ENCODE measurements around the gene PLAA. TPM values are rescaled to one million over a fixed set of nuclear protein-coding genes. Genes with fewer than 3 reads are reported as not detected.

PLAA gene
- total and polyA plus RNA-seq, 3 donors from 2014 or later, result 41.4 to 44.2 (median 42.6) TPM

DNA sequence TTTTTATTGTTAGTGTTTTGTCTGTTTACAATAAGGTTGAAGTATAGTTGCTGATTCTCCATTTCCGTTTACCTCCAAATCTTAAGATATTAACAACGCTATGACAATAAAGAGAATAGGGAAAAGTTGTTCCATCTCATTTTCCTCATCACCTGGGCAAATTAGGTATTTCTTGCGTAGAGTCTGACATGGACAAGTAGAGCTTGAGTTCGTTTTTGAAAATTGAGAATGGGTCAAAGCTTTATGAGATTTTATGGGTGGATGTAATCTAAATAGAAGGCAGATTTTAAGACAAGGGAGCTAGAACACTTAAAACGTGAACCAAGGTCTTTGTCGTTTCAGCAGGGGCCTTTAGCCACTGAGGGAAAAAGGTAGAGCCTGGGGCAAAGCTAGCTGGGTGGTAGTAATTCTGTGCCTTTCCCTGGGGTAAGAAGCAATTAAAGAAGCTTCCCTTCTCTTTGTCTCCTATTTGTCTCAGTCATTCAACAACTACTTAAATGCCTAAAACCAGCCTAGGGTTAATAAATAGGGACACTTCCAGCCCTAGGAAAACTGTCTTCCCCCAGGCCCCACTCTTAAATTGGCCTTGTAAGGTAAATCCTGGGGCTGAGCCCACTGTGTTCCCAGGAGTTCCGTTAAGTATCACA lies 53.9 kb downstream of the PLAA start:
- WGBS, 2 donors, result 15% methylated on average over 7 of the region's 7 CpGs
- Histone ChIP-seq H3K4me3 (peak overlapping the region; percentile 89 to 90), H3K36me3 (ENCODE audit: low read depth, missing control alignments) (no peaks in the 10 kb centered on the region), H3K4me1 (no peaks in the 10 kb centered on the region), H3K27me3 (no peaks in the 10 kb centered on the region), H3K27ac (peak overlapping the region; percentile 90 to 91), H3K9me3 (no peaks in the 10 kb centered on the region)
- no peak for DNase-seq
- intact Hi-C loops (cut with DNase I; ENCODE audit: low total_unique reads), result loop anchor here (5.0 kb wide), 1 partner anchor 64 kb away; the partner anchor contains the start of gene IFT74
- no peak for TF ChIP-seq POLR2A (IDR thresholded peaks at IDR 0.05)
- TF ChIP-seq, protein P1, sequence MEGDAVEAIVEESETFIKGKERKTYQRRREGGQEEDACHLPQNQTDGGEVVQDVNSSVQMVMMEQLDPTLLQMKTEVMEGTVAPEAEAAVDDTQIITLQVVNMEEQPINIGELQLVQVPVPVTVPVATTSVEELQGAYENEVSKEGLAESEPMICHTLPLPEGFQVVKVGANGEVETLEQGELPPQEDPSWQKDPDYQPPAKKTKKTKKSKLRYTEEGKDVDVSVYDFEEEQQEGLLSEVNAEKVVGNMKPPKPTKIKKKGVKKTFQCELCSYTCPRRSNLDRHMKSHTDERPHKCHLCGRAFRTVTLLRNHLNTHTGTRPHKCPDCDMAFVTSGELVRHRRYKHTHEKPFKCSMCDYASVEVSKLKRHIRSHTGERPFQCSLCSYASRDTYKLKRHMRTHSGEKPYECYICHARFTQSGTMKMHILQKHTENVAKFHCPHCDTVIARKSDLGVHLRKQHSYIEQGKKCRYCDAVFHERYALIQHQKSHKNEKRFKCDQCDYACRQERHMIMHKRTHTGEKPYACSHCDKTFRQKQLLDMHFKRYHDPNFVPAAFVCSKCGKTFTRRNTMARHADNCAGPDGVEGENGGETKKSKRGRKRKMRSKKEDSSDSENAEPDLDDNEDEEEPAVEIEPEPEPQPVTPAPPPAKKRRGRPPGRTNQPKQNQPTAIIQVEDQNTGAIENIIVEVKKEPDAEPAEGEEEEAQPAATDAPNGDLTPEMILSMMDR (IDR thresholded peaks at IDR 0.05), result no peak

DNA sequence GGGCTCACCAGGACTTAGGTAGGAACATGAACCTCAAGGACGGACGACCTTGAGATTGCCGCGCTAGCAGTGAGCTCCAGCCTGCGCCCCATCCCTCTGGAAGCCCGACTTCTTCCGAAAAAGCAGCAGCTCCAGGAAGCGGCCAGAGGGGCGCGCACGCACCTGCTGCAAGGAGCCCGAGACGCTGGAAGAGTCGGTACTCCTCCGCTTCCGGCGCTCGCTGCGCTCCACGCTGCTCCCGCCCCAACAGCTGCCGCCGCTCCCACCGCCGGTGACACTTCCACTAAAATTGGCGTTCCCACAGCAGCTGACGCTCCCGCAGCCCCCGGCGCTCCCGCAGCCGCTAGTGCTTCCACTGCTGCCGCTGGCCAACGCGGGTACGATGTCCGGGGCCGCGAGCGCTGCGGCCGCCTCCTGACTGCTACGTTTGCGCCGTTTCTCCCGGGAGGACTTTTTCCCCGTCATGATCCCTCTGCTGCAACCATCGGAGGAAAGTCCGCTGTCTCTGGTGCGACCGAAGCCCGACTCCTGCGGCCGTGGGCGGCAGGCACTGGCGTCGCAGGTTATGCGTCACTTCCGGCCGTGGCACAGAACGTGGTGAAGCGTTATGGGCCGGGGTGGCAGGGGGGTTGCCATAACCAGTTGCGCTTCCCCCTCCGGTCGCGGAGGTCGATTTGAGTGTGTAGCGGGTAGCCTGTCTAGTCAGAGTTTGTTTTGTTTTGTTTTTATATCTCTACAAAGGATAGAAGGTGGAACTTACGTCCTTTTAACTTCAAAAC lies 54.6 kb downstream of the PLAA start, which contains the start of gene CAAP1:
Gene CAAP1, minus strand, starts transcription at position 552 of the 779 bp plus-strand sequence. Its CDS starts 87 bp downstream, at position 465.
- no peaks in the 10 kb centered on the region for H3K4me1 ChIP-seq
- H3K36me3 ChIP-seq (ENCODE audit: low read depth, missing control alignments), result no peaks in the 10 kb centered on the region
- peak; percentile 96 for DNase-seq
- H3K4me3 ChIP-seq, result peak within 1 kb of the TSS; percentile 89 to 90
- TF ChIP-seq, protein P1 (IDR thresholded peaks at IDR 0.05), result peak in 2 of 3 experiments; percentile 9 to 19
- TF ChIP-seq POLR2A (IDR thresholded peaks at IDR 0.05), result no peak
- intact Hi-C loops (cut with DNase I; ENCODE audit: low total_unique reads), result loop anchor here (5.0 kb wide), 1 partner anchor 65 kb away; the partner anchor contains the start of gene IFT74
- H3K9me3 ChIP-seq, result no peaks in the 10 kb centered on the region
- H3K27me3 ChIP-seq, result no peaks in the 10 kb centered on the region
- peak within 1 kb of the TSS; percentile 90 to 91 for H3K27ac ChIP-seq
- WGBS, 2 donors, result 0% methylated on average over 14 to 64 of the region's 70 CpGs

DNA sequence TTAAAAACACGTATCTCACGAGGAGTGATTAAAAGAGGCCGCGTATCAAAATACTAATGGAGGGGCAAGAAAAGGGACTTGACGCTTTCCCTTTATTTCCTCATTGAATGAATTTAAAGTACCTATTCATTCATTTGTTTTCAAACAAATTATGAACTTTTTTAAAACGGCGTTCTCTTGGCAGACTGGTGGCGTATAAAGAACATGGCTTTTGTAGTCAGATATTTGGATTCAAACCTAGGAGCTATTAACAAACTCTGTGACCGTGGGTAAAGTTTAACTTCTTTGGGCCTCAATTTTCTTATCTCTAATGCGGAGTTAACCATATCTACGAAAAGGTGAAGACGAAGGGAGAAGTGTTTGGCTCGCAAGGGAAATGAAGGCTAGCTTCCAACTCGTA lies 55.3 kb downstream of the PLAA start:
- TF ChIP-seq, protein P1 (IDR thresholded peaks at IDR 0.05), result no peak
- no peak for TF ChIP-seq POLR2A (IDR thresholded peaks at IDR 0.05)
- intact Hi-C loops (cut with DNase I; ENCODE audit: low total_unique reads), result loop anchor here (5.0 kb wide), 1 partner anchor 66 kb away; the partner anchor contains the start of gene IFT74
- H3K36me3 ChIP-seq (ENCODE audit: low read depth, missing control alignments), result no peaks in the 10 kb centered on the region
- H3K27ac ChIP-seq, result peak overlapping the region; percentile 90 to 91
- no peaks in the 10 kb centered on the region for H3K4me1 ChIP-seq
- H3K4me3 ChIP-seq, result peak overlapping the region; percentile 89 to 90
- 0 to 1% methylated on average over 14 of the region's 14 CpGs for WGBS, 2 donors
- H3K27me3 ChIP-seq, result no peaks in the 10 kb centered on the region
- no peak for DNase-seq
- no peaks in the 10 kb centered on the region for H3K9me3 ChIP-seq

DNA sequence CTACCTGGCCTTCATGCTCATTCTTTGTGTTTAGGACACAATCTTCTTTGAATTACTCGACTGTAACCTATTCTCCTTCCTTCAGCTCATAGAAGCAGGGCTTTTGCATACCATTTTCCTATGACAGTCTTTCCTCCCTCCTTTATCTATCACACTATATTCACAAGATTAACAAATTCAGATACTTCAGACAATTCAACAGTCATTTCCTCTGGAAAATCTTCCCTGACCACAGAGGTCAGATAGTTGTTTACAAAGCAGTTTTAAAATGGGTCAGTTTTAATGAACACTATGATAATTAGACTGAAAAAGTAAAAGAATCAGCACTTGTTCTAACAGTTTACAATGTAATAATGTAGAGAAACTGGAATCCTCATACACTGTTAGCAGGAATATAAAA lies 58.8 kb downstream of the PLAA start:
- no peak for TF ChIP-seq POLR2A (IDR thresholded peaks at IDR 0.05)
- TF ChIP-seq, protein P1 (IDR thresholded peaks at IDR 0.05), result no peak
- Histone ChIP-seq H3K27me3 (no peaks in the 10 kb centered on the region), H3K9me3 (no peaks in the 10 kb centered on the region), H3K4me1 (no peaks in the 10 kb centered on the region), H3K4me3 (no peak overlapping the region), H3K36me3 (ENCODE audit: low read depth, missing control alignments) (no peaks in the 10 kb centered on the region), H3K27ac (peak overlapping the region in 1 of 2 donors; percentile 28)
- WGBS, 2 donors, result 41 to 60% methylated on average over 1 of the region's 1 CpG
- intact Hi-C loops (cut with DNase I; ENCODE audit: low total_unique reads), result no loop called here
- DNase-seq, result no peak
